T-helper 17 cell (primary cell): ENCODE measurements around the gene ALG11. TPM values are rescaled to one million over a fixed set of nuclear protein-coding genes. Genes with fewer than 3 reads are reported as not detected.
"Not testable (repeated sequence)": the region's sequence is repeated elsewhere in the genome, so short reads cannot be mapped to it uniquely, and the experiment has no call there.

Experiments
- ATAC-seq: fragments of 150-1000 bp; cut with Tn5 transposase; 2 replicates; pipeline ENCODE4 v1.10.0; 2021; ENCODE audit warnings: mild to moderate bottlenecking, moderate library complexity
- DNase-seq, 3 donors: peaks; one replicate each; pipeline versions ENCODE4 v3.0.0 to v3.0.0-alpha.2; 2020 to 2021
- H3K9me3 ChIP-seq: one replicate; pipeline ENCODE4 v1.7.0; 2013; ENCODE audit warnings: low read length, mild to moderate bottlenecking; ENCODE audit not compliant: control insufficient read depth, poor library complexity, severe bottlenecking
- H3K27ac Mint-ChIP-seq: one replicate; pipeline ENCODE4 v1.8.0; 2022; ENCODE audit warnings: mild to moderate bottlenecking, moderate library complexity, mixed read lengths
- H3K27me3 Mint-ChIP-seq: one replicate; pipeline ENCODE4 v1.8.0; 2022; ENCODE audit warnings: mixed read lengths
- H3K36me3 Mint-ChIP-seq: one replicate; pipeline ENCODE4 v1.8.0; 2022; ENCODE audit warnings: low read depth, mixed read lengths
- H3K4me1 Mint-ChIP-seq: one replicate; pipeline ENCODE4 v1.8.0; 2022; ENCODE audit warnings: mild to moderate bottlenecking, mixed read lengths
- H3K4me3 Mint-ChIP-seq: one replicate; pipeline ENCODE4 v1.8.0; 2022; ENCODE audit warnings: mild to moderate bottlenecking, moderate library complexity, mixed read lengths
- total RNA-seq, 4 donors: library from RNA in 2 of 4; stranded (reverse) in 2 of 4; gene quantifications; one replicate each; pipeline ENCODE4 v1.2.3 and lab custom pipeline; 2022 to 2026

ALG11 gene
- total RNA-seq, 2 donors from 2014 or later, result 23.8 to 27.5 TPM

GRCh38 chr13:52024481-52024880 is 12.3 kb downstream of the ALG11 start, which contains the start of gene UTP14C:
Gene UTP14C (plus strand): TSS chr13:52024691. CDS start chr13:52028805, 4,114 bp downstream.
- DNase-seq (no peak), ATAC-seq (no peak)
- Mint-ChIP-seq H3K27ac (no peak within 1 kb of the TSS), H3K4me3 (no peak within 1 kb of the TSS), H3K4me1 (peaks cover 29% of the 10 kb centered on the region), H3K36me3 (peaks cover 17% of the 10 kb centered on the region), H3K27me3 (no peaks in the 10 kb centered on the region)
- no peaks in the 10 kb centered on the region for H3K9me3 ChIP-seq

- Mint-ChIP-seq H3K36me3 (peaks cover 11% of the 10 kb centered on the region), H3K4me1 (peaks cover 23% of the 10 kb centered on the region), H3K4me3 (no peak overlapping the region), H3K27ac (no peak overlapping the region), H3K27me3 (no peaks in the 10 kb centered on the region)
- H3K9me3 ChIP-seq, result no peaks in the 10 kb centered on the region
- DNase-seq (no peak), ATAC-seq (no peak)
Measured at GRCh38 chr13:52025475-52026245, 13.5 kb downstream of the ALG11 start.

GRCh38 chr13:52026246-52026626 is 14.0 kb downstream of the ALG11 start:
- Mint-ChIP-seq H3K4me1 (peaks cover 19% of the 10 kb centered on the region), H3K27me3 (no peaks in the 10 kb centered on the region), H3K4me3 (no peak overlapping the region), H3K36me3 (peaks cover 7% of the 10 kb centered on the region), H3K27ac (no peak overlapping the region)
- no peak for ATAC-seq
- H3K9me3 ChIP-seq, result no peaks in the 10 kb centered on the region
- no peak for DNase-seq

- Mint-ChIP-seq H3K36me3 (peaks cover 6% of the 10 kb centered on the region), H3K27me3 (no peaks in the 10 kb centered on the region), H3K27ac (no peak overlapping the region), H3K4me1 (peaks cover 17% of the 10 kb centered on the region), H3K4me3 (no peak overlapping the region)
- no peak for ATAC-seq
- no peak for DNase-seq
- H3K9me3 ChIP-seq, result no peaks in the 10 kb centered on the region
Measured at GRCh38 chr13:52027832-52028231, 15.6 kb downstream of the ALG11 start.

GRCh38 chr13:52029569-52029968 is 17.4 kb downstream of the ALG11 start:
- DNase-seq (no peak), ATAC-seq (no peak)
- H3K4me3 Mint-ChIP-seq, result no peak overlapping the region
- H3K27me3 Mint-ChIP-seq, result no peaks in the 10 kb centered on the region
- H3K27ac Mint-ChIP-seq, result no peak overlapping the region
- H3K36me3 Mint-ChIP-seq, result peaks cover 6% of the 10 kb centered on the region
- peaks cover 17% of the 10 kb centered on the region for H3K4me1 Mint-ChIP-seq
- H3K9me3 ChIP-seq, result no peaks in the 10 kb centered on the region

- not testable (repeated sequence) for ATAC-seq, H3K9me3 ChIP-seq, H3K27ac Mint-ChIP-seq, H3K36me3 Mint-ChIP-seq, DNase-seq, H3K4me3 Mint-ChIP-seq, H3K27me3 Mint-ChIP-seq
- peaks cover 17% of the 10 kb centered on the region for H3K4me1 Mint-ChIP-seq
Measured at GRCh38 chr13:52030401-52030800, 18.2 kb downstream of the ALG11 start.

GRCh38 chr13:52033039-52033438 is 20.8 kb downstream of the ALG11 start:
- peaks cover 5% of the 10 kb centered on the region for H3K4me1 Mint-ChIP-seq
- no peaks in the 10 kb centered on the region for H3K27me3 Mint-ChIP-seq
- peaks cover 4% of the 10 kb centered on the region for H3K36me3 Mint-ChIP-seq
- ATAC-seq (no peak), DNase-seq (no peak)
- H3K9me3 ChIP-seq, result no peaks in the 10 kb centered on the region
- H3K27ac Mint-ChIP-seq, result no peak overlapping the region
- H3K4me3 Mint-ChIP-seq, result no peak overlapping the region

GRCh38 chr13:52034616-52035226 is 22.5 kb downstream of the ALG11 start:
- ATAC-seq (no peak), DNase-seq (no peak)
- Mint-ChIP-seq H3K36me3 (peaks cover 4% of the 10 kb centered on the region), H3K4me1 (peaks cover 3% of the 10 kb centered on the region), H3K27me3 (no peaks in the 10 kb centered on the region), H3K4me3 (no peak overlapping the region), H3K27ac (no peak overlapping the region)
- H3K9me3 ChIP-seq, result no peaks in the 10 kb centered on the region

- Mint-ChIP-seq H3K27ac (no peak overlapping the region), H3K27me3 (no peaks in the 10 kb centered on the region), H3K4me3 (no peak overlapping the region), H3K36me3 (peaks cover 2% of the 10 kb centered on the region), H3K4me1 (no peaks in the 10 kb centered on the region)
- H3K9me3 ChIP-seq, result no peaks in the 10 kb centered on the region
- DNase-seq (no peak), ATAC-seq (no peak)
Measured at GRCh38 chr13:52036037-52036436, 23.8 kb downstream of the ALG11 start.

- DNase-seq (no peak), ATAC-seq (no peak)
- no peaks in the 10 kb centered on the region for H3K27me3 Mint-ChIP-seq
- no peak overlapping the region for H3K4me3 Mint-ChIP-seq
- H3K27ac Mint-ChIP-seq, result no peak overlapping the region
- no peaks in the 10 kb centered on the region for H3K9me3 ChIP-seq
- peaks cover 2% of the 10 kb centered on the region for H3K36me3 Mint-ChIP-seq
- H3K4me1 Mint-ChIP-seq, result no peaks in the 10 kb centered on the region
Measured at GRCh38 chr13:52043675-52044074, 31.5 kb downstream of the ALG11 start.

- H3K36me3 Mint-ChIP-seq, result no peaks in the 10 kb centered on the region
Measured at GRCh38 chr13:52047463-52047862, 35.3 kb downstream of the ALG11 start.

GRCh38 chr13:52048516-52048915 is 36.3 kb downstream of the ALG11 start:
- no peaks in the 10 kb centered on the region for H3K27me3 Mint-ChIP-seq
- H3K9me3 ChIP-seq, result no peaks in the 10 kb centered on the region
- H3K27ac Mint-ChIP-seq, result no peak overlapping the region
- no peak for ATAC-seq
- H3K4me3 Mint-ChIP-seq, result no peak overlapping the region
- DNase-seq, result no peak
- no peaks in the 10 kb centered on the region for H3K36me3 Mint-ChIP-seq
- no peaks in the 10 kb centered on the region for H3K4me1 Mint-ChIP-seq

More at GRCh38 chr13:52047463-52047862, 35.3 kb downstream of the ALG11 start:
- no peaks in the 10 kb centered on the region for H3K27me3 Mint-ChIP-seq
- H3K27ac Mint-ChIP-seq, result no peak overlapping the region
- no peak for DNase-seq
- ATAC-seq, result no peak
- H3K4me3 Mint-ChIP-seq, result no peak overlapping the region
- H3K4me1 Mint-ChIP-seq, result no peaks in the 10 kb centered on the region
- H3K9me3 ChIP-seq, result no peaks in the 10 kb centered on the region

- H3K4me1 Mint-ChIP-seq, result no peaks in the 10 kb centered on the region
- H3K4me3 Mint-ChIP-seq, result no peak overlapping the region
- DNase-seq (no peak), ATAC-seq (no peak)
- no peaks in the 10 kb centered on the region for H3K36me3 Mint-ChIP-seq
- no peaks in the 10 kb centered on the region for H3K9me3 ChIP-seq
- H3K27me3 Mint-ChIP-seq, result no peaks in the 10 kb centered on the region
- H3K27ac Mint-ChIP-seq, result no peak overlapping the region
Measured at GRCh38 chr13:52051400-52051799, 39.2 kb downstream of the ALG11 start.

GRCh38 chr13:52053460-52053859 is 41.3 kb downstream of the ALG11 start:
- H3K9me3 ChIP-seq, result no peaks in the 10 kb centered on the region
- Mint-ChIP-seq H3K4me3 (no peak overlapping the region), H3K36me3 (no peaks in the 10 kb centered on the region), H3K4me1 (no peaks in the 10 kb centered on the region), H3K27ac (no peak overlapping the region), H3K27me3 (no peaks in the 10 kb centered on the region)
- ATAC-seq (no peak), DNase-seq (no peak)
